ENCODE measurements around the gene HHAT. TPM values are rescaled to one million over a fixed set of nuclear protein-coding genes. Genes with fewer than 3 reads are reported as not detected.
"Not testable (repeated sequence)": the region's sequence is repeated elsewhere in the genome, so short reads cannot be mapped to it uniquely, and the experiment has no call there.

Gene HHAT
- total and polyA plus RNA-seq, 4 donors: 1.9 to 3.9 (median 2.6) TPM

- intact Hi-C loops (cut with DNase I): no loop called here
- Histone ChIP-seq H3K4me1 (ENCODE audit: control insufficient read depth in 1 of 2, insufficient read depth in 2 of 2, low read length in 2 of 2) (peaks cover 0 to 3% of the 10 kb centered on the region in 2 donors), H3K36me3 (ENCODE audit: control insufficient read depth in 1 of 2, insufficient read depth in 2 of 2, low read length in 1 of 2) (no peaks in the 10 kb centered on the region), H3K27ac (ENCODE audit: low read depth in 1 of 2, low read length in 2 of 2) (no peak overlapping the region), H3K27me3 (ENCODE audit: control insufficient read depth in 1 of 2, insufficient read depth in 2 of 2, low read length in 1 of 2) (no peaks in the 10 kb centered on the region), H3K4me3 (ENCODE audit: low read length in 2 of 2) (no peak overlapping the region), H3K9me3 (ENCODE audit: control insufficient read depth, low read length) (no peaks in the 10 kb centered on the region)
- ATAC-seq (ENCODE audit: low FRiP score): no peak
- DNase-seq: no peak
- 83 to 85% methylated on average over 3 of the region's 3 CpGs for WGBS, 2 donors
Measured at GRCh38 chr1:210340311-210340710, 11.6 kb downstream of the HHAT start.

- Histone ChIP-seq H3K27me3 (ENCODE audit: control insufficient read depth in 1 of 2, insufficient read depth in 2 of 2, low read length in 1 of 2) (no peaks in the 10 kb centered on the region), H3K36me3 (ENCODE audit: control insufficient read depth in 1 of 2, insufficient read depth in 2 of 2, low read length in 1 of 2) (no peaks in the 10 kb centered on the region), H3K4me1 (ENCODE audit: control insufficient read depth in 1 of 2, insufficient read depth in 2 of 2, low read length in 2 of 2) (peaks cover 0 to 3% of the 10 kb centered on the region in 2 donors), H3K9me3 (ENCODE audit: control insufficient read depth, low read length) (no peaks in the 10 kb centered on the region), H3K4me3 (ENCODE audit: low read length in 2 of 2) (no peak overlapping the region), H3K27ac (ENCODE audit: low read depth in 1 of 2, low read length in 2 of 2) (no peak overlapping the region)
- intact Hi-C loops (cut with DNase I): no loop called here
- no peak for ATAC-seq (ENCODE audit: low FRiP score)
- WGBS, 2 donors: 87 to 89% methylated on average over 2 of the region's 2 CpGs
- no peak for DNase-seq
Measured at GRCh38 chr1:210340841-210341240, 12.1 kb downstream of the HHAT start.

GRCh38 chr1:210342986-210343780 is 14.5 kb downstream of the HHAT start:
- H3K27me3 ChIP-seq (ENCODE audit: control insufficient read depth in 1 of 2, insufficient read depth in 2 of 2, low read length in 1 of 2): no peaks in the 10 kb centered on the region
- ATAC-seq (ENCODE audit: low FRiP score) (peak; percentile 28), DNase-seq (no peak)
- H3K36me3 ChIP-seq (ENCODE audit: control insufficient read depth in 1 of 2, insufficient read depth in 2 of 2, low read length in 1 of 2): no peaks in the 10 kb centered on the region
- H3K4me1 ChIP-seq (ENCODE audit: control insufficient read depth in 1 of 2, insufficient read depth in 2 of 2, low read length in 2 of 2): peaks cover 3 to 4% of the 10 kb centered on the region in 2 donors
- no peaks in the 10 kb centered on the region for H3K9me3 ChIP-seq (ENCODE audit: control insufficient read depth, low read length)
- intact Hi-C loops (cut with DNase I): no loop called here
- 6 to 8% methylated on average over 14 of the region's 14 CpGs for WGBS, 2 donors
- peak overlapping the region in 1 of 2 donors; percentile 54 for H3K27ac ChIP-seq (ENCODE audit: low read depth in 1 of 2, low read length in 2 of 2)
- H3K4me3 ChIP-seq (ENCODE audit: low read length in 2 of 2): peak overlapping the region; percentile 54 to 62

GRCh38 chr1:210344706-210345105 is 16.0 kb downstream of the HHAT start:
- Histone ChIP-seq H3K9me3 (ENCODE audit: control insufficient read depth, low read length) (no peaks in the 10 kb centered on the region), H3K36me3 (ENCODE audit: control insufficient read depth in 1 of 2, insufficient read depth in 2 of 2, low read length in 1 of 2) (no peaks in the 10 kb centered on the region), H3K4me3 (ENCODE audit: low read length in 2 of 2) (no peak overlapping the region), H3K27ac (ENCODE audit: low read depth in 1 of 2, low read length in 2 of 2) (no peak overlapping the region), H3K27me3 (ENCODE audit: control insufficient read depth in 1 of 2, insufficient read depth in 2 of 2, low read length in 1 of 2) (no peaks in the 10 kb centered on the region), H3K4me1 (ENCODE audit: control insufficient read depth in 1 of 2, insufficient read depth in 2 of 2, low read length in 2 of 2) (peaks cover 3 to 4% of the 10 kb centered on the region in 2 donors)
- DNase-seq (no peak), ATAC-seq (ENCODE audit: low FRiP score) (no peak)
- 95 to 98% methylated on average over 9 of the region's 9 CpGs for WGBS, 2 donors
- intact Hi-C loops (cut with DNase I): no loop called here

GRCh38 chr1:210347112-210347511 is 18.4 kb downstream of the HHAT start:
- ATAC-seq (ENCODE audit: low FRiP score) (no peak), DNase-seq (peak in 1 of 2 donors; percentile 81)
- intact Hi-C loops (cut with DNase I): no loop called here

GRCh38 chr1:210351496-210351895 is 22.8 kb downstream of the HHAT start:
- Histone ChIP-seq H3K36me3 (ENCODE audit: control insufficient read depth in 1 of 2, insufficient read depth in 2 of 2, low read length in 1 of 2) (no peaks in the 10 kb centered on the region), H3K9me3 (ENCODE audit: control insufficient read depth, low read length) (no peaks in the 10 kb centered on the region), H3K4me1 (ENCODE audit: control insufficient read depth in 1 of 2, insufficient read depth in 2 of 2, low read length in 2 of 2) (peaks cover 0 to 4% of the 10 kb centered on the region in 2 donors), H3K27me3 (ENCODE audit: control insufficient read depth in 1 of 2, insufficient read depth in 2 of 2, low read length in 1 of 2) (no peaks in the 10 kb centered on the region), H3K27ac (ENCODE audit: low read depth in 1 of 2, low read length in 2 of 2) (no peak overlapping the region), H3K4me3 (ENCODE audit: low read length in 2 of 2) (no peak overlapping the region)
- DNase-seq: no peak
- ATAC-seq (ENCODE audit: low FRiP score): no peak
- 70 to 76% methylated on average over 3 of the region's 3 CpGs for WGBS, 2 donors
- intact Hi-C loops (cut with DNase I): no loop called here

More at GRCh38 chr1:210347112-210347511, 18.4 kb downstream of the HHAT start:
- peak overlapping the region in 1 of 2 donors; percentile 76 for H3K27ac ChIP-seq (ENCODE audit: low read depth in 1 of 2, low read length in 2 of 2)
- WGBS, 2 donors: 9 to 11% methylated on average over 1 of the region's 1 CpG
- peaks cover 3 to 4% of the 10 kb centered on the region in 2 donors for H3K4me1 ChIP-seq (ENCODE audit: control insufficient read depth in 1 of 2, insufficient read depth in 2 of 2, low read length in 2 of 2)
- H3K4me3 ChIP-seq (ENCODE audit: low read length in 2 of 2): no peak overlapping the region
- H3K9me3 ChIP-seq (ENCODE audit: control insufficient read depth, low read length): no peaks in the 10 kb centered on the region
- no peaks in the 10 kb centered on the region for H3K36me3 ChIP-seq (ENCODE audit: control insufficient read depth in 1 of 2, insufficient read depth in 2 of 2, low read length in 1 of 2)
- no peaks in the 10 kb centered on the region for H3K27me3 ChIP-seq (ENCODE audit: control insufficient read depth in 1 of 2, insufficient read depth in 2 of 2, low read length in 1 of 2)

DNA sequence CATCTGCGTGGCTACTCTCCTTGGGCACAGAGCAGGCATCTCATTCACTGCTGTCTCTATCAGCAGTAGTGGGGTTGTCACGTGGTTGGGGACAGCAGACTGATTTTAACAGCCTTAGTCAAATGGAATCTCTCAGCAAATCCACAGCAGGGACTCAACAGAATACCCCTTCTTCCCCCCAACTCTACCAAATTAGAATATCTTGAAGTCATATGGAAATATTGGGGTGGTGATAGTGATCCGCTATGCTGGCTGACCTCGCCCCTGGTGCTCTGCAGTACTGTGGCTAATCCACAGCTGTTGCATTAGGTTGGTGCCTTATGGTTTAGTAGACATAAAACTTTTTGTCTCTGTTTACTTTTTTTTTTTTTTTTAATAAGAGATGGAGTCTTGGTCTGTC is 23.9 kb downstream of the HHAT start:
- no peak overlapping the region for H3K4me3 ChIP-seq (ENCODE audit: low read length in 2 of 2)
- 85 to 86% methylated on average over 4 of the region's 4 CpGs for WGBS, 2 donors
- no peak overlapping the region for H3K27ac ChIP-seq (ENCODE audit: low read depth in 1 of 2, low read length in 2 of 2)
- no peaks in the 10 kb centered on the region for H3K27me3 ChIP-seq (ENCODE audit: control insufficient read depth in 1 of 2, insufficient read depth in 2 of 2, low read length in 1 of 2)
- peaks cover 0 to 3% of the 10 kb centered on the region in 2 donors for H3K4me1 ChIP-seq (ENCODE audit: control insufficient read depth in 1 of 2, insufficient read depth in 2 of 2, low read length in 2 of 2)
- intact Hi-C loops (cut with DNase I): no loop called here
- H3K9me3 ChIP-seq (ENCODE audit: control insufficient read depth, low read length): no peaks in the 10 kb centered on the region
- no peaks in the 10 kb centered on the region for H3K36me3 ChIP-seq (ENCODE audit: control insufficient read depth in 1 of 2, insufficient read depth in 2 of 2, low read length in 1 of 2)
- no peak for DNase-seq
- no peak for ATAC-seq (ENCODE audit: low FRiP score)

GRCh38 chr1:210354305-210354704 is 25.6 kb downstream of the HHAT start:
- H3K27me3 ChIP-seq (ENCODE audit: control insufficient read depth in 1 of 2, insufficient read depth in 2 of 2, low read length in 1 of 2); H3K36me3 ChIP-seq (ENCODE audit: control insufficient read depth in 1 of 2, insufficient read depth in 2 of 2, low read length in 1 of 2); H3K4me3 ChIP-seq (ENCODE audit: low read length in 2 of 2); H3K9me3 ChIP-seq (ENCODE audit: control insufficient read depth, low read length); intact Hi-C loops (cut with DNase I); H3K4me1 ChIP-seq (ENCODE audit: control insufficient read depth in 1 of 2, insufficient read depth in 2 of 2, low read length in 2 of 2); H3K27ac ChIP-seq (ENCODE audit: low read depth in 1 of 2, low read length in 2 of 2); ATAC-seq (ENCODE audit: low FRiP score); DNase-seq: not testable (repeated sequence)
- 97 to 98% methylated on average over 3 of the region's 3 CpGs for WGBS, 2 donors

- Histone ChIP-seq H3K27me3 (ENCODE audit: control insufficient read depth in 1 of 2, insufficient read depth in 2 of 2, low read length in 1 of 2) (no peaks in the 10 kb centered on the region), H3K9me3 (ENCODE audit: control insufficient read depth, low read length) (no peaks in the 10 kb centered on the region), H3K27ac (ENCODE audit: low read depth in 1 of 2, low read length in 2 of 2) (no peak overlapping the region), H3K4me3 (ENCODE audit: low read length in 2 of 2) (no peak overlapping the region), H3K36me3 (ENCODE audit: control insufficient read depth in 1 of 2, insufficient read depth in 2 of 2, low read length in 1 of 2) (no peaks in the 10 kb centered on the region), H3K4me1 (ENCODE audit: control insufficient read depth in 1 of 2, insufficient read depth in 2 of 2, low read length in 2 of 2) (no peaks in the 10 kb centered on the region)
- intact Hi-C loops (cut with DNase I): no loop called here
- ATAC-seq (ENCODE audit: low FRiP score): no peak
- WGBS, 2 donors: 55 to 62% methylated on average over 3 of the region's 3 CpGs
- DNase-seq: no peak
Measured at GRCh38 chr1:210358626-210359025, 29.9 kb downstream of the HHAT start.
